GM18499 (cell line): ENCODE data around the gene MYOM1.
"Not testable (repeated sequence)": the region's sequence is repeated elsewhere in the genome, so short reads cannot be mapped to it uniquely, and the experiment has no call there.

Source experiments
- ATAC-seq: cut with Tn5 transposase; IDR thresholded peaks from one replicate; pipeline ENCODE4 v1.9.1; 2021; ENCODE audit warnings: moderate number of reproducible peaks; ENCODE audit not compliant: insufficient read depth, unreplicated experiment

Gene MYOM1

GRCh38 chr18:3063766-3064165, 156.0 kb downstream of the MYOM1 start:
- ATAC-seq = not testable (repeated sequence)

- no peak for ATAC-seq
Observed at GRCh38 chr18:3062798-3063680, 156.7 kb downstream of the MYOM1 start.

DNA sequence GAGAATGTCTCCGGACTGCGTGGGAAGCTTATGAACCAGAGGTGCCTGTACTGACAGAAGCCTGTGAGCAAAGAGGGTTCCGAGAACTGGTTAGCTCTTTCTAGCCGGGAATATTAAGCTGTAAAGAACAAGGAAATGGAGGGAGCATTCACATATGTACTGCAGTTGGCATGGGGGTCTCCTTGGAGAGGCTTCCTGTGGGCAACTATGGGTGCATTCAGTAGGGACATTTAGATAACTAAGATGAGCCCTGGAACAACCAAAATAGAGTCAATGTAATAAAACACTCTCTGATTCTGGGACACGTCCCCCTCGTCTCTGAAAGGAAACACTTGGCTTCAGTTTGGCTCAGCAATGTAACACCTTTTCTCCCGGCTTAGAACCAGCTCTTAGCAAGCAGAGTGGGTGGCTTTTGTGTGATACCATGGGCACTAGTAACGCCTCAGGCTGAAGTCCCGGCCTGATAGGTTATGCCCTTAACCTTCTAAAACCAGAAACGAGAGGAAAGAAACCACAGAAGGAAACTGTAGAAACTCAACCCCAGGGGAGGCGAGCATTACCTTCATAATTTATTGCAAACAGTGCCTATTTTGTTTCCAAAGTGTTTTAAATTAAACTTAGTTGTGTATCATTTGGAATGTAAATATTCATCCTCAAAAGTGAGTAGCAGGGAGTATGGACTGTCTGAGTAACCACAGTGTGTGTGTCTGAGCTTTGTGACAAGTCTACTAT, 158.0 kb downstream of the MYOM1 start:
- no peak for ATAC-seq

GRCh38 chr18:3060667-3061580, 158.8 kb downstream of the MYOM1 start:
- ATAC-seq = no peak

- ATAC-seq = no peak
Observed at GRCh38 chr18:3059272-3059671, 160.5 kb downstream of the MYOM1 start.

GRCh38 chr18:3058328-3059191, 161.2 kb downstream of the MYOM1 start:
- no peak for ATAC-seq

GRCh38 chr18:3057526-3057925, 162.2 kb downstream of the MYOM1 start:
- ATAC-seq = no peak

GRCh38 chr18:3056311-3056710, 163.5 kb downstream of the MYOM1 start:
- no peak for ATAC-seq

DNA sequence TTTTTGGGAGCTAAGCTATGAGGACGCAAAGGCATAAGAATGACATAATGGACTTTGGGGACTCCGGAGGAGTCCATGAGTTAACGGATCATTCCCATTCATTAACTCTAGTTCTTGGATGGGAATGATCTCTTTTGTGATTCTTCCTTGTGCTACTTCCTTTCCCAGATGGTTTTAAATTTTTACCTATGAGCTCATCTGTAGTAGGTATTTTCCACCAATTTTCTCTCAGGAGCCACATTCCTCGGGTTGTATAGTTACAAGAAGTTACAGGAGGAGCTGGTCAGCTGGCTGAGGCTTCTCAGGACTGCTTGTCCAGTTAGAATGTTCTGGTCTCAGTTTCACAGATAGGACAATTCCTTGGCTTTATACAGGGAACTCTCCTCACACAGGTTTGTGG, 164.0 kb downstream of the MYOM1 start:
- ATAC-seq = no peak

DNA sequence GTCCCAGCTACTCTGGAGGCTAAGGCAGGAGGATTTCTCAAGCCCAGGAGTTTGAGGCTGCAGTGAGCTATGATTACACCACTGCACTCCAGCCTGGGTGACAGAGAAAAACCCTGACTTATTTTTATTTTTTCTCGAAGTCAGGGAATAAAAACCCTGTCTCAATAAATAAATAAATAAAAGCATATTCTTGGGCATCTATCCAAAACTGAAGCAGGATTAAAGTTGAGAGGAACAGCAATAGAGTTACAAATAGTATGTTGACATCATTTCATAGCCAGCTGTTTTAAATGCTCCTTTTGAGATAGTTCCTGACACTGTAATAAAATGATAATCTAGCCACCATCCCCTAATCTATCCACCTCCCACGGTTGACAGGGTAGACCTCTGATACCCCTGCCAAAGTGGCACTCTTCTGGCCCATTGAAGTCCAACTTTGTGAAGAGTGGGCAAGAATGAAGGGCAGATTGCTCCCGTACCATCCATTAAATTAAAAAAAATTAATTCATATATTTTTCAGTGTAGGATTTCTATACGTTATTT, 164.5 kb downstream of the MYOM1 start:
- ATAC-seq = no peak

GRCh38 chr18:3054780-3055179, 165.0 kb downstream of the MYOM1 start:
- no peak for ATAC-seq

- ATAC-seq = no peak
Observed at GRCh38 chr18:3054214-3054613, 165.6 kb downstream of the MYOM1 start.

DNA sequence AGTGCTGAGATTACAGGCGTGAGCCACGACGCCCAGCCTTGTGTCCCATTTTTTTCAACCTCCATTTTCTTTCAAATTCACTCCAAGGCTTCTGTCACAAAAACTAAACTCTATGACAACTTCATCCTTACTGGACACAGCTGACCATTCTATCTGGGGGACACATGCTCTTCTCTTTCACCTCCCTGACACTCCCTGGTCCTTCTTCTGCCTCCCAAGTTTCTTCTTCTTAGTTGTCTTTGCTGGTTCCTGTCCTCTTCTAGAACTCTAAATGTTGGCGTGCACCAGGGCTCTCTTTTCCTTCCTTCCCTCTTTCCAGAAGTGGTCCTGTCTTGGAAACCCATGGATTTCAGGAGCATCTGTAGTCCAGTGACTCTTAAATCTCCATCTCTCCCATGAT, 166.7 kb downstream of the MYOM1 start:
- ATAC-seq = no peak

DNA sequence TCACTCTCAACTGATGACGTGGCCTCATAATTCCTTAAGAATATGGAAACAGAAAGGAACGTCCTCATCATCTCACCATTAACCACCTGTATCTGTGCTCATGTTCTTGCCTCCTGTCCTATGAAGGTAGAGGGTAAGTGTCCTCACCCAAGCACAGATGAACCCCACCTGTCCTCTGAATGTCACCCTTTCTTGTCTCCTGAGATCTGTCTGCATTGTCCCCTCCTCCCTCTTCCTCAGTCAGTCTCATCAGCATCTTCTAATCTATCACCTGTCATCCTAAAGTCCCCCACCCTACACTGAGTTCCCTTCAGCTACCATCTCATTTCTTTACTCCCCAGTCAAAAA, 167.4 kb downstream of the MYOM1 start:
- ATAC-seq = no peak

- ATAC-seq = no peak
Observed at GRCh38 chr18:3051718-3052410, 167.9 kb downstream of the MYOM1 start.

DNA sequence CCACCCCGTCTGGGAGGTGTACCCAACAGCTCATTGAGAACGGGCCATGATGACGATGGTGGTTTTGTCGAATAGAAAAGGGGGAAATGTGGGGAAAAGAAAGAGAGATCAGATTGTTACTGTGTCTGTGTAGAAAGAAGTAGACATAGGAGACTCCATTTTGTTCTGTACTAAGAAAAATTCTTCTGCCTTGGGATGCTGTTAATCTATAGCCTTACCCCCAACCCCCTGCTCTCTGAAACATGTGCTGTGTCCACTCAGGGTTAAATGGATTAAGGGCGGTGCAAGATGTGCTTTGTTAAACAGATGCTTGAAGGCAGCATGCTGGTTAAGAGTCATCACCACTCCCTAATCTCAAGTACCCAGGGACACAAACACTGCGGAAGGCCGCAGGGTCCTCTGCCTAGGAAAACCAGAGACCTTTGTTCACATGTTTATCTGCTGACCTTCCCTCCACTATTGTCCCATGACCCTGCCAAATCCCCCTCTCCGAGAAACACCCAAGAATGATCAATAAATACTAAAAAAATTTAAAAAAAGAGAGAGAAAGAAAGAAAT, 169.8 kb downstream of the MYOM1 start:
- ATAC-seq = not testable (repeated sequence)

DNA sequence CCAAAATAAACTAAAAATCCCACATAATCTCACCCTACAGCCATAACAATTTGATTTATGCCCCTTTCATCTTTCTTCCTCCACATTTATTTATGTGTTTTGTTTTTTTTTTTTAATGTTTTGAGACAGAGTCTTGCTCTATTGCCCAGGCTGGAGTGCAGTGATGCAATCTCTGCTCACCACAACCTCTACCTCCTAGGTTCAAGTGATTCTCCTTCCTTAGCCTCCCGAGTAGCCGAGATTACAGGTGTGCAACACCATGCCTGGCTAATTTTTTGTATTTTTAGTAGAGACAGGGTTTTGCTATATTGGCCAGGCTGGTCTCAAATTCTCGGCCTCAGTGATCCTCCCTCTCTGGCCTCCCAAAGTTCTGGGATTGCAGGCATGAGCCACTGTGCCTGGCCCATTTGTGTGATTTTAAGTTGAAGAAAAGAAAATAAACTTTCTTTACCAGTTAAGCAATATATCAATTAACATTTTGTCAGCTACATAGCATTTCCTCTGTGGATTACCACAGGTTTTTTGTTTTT, 170.9 kb downstream of the MYOM1 start:
- ATAC-seq = no peak

DNA sequence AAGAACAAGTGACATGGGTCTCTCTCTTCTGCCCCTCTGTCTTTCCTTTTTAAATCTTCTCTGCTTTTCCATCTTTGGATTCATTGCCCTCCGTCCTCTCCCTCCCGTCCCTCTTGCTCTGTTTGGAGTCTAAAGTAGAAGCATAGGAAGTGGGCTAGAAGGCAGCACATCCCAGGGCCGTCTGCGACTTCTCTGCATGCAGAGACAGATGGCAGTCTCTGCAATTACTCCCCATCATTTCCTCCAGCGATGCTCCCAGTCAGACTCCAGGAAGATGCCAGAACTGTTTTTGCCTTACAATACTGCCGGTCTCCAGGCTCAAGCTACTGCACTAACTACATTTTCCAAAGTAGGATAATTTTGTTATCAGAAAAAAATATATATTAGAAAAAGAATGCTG, 171.6 kb downstream of the MYOM1 start:
- ATAC-seq = no peak
